ENCODE data around the gene SCO1.

The SCO1 gene

DNA sequence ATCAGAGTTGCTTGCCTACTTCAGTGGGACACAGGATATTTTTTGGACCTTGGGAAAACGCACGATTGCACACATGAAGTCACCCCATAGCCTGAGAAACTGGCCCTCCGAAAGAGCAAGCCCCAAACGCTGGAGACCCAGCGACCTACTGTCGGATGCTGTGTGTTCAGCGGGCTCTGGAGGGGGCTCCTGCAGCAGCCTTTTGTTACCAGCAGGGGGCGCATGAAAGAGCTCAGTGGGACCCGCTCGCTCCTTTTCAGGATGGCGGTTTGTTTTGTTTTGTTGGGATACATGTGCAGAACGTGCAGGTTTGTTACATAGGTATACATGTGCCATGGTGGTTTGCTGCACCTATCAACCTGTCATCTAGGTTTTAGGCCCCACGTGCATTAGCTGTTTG is 68.6 kb downstream of the SCO1 start:
- no peak overlapping the region for H3K4me3 ChIP-seq (ENCODE audit: low read length)

DNA sequence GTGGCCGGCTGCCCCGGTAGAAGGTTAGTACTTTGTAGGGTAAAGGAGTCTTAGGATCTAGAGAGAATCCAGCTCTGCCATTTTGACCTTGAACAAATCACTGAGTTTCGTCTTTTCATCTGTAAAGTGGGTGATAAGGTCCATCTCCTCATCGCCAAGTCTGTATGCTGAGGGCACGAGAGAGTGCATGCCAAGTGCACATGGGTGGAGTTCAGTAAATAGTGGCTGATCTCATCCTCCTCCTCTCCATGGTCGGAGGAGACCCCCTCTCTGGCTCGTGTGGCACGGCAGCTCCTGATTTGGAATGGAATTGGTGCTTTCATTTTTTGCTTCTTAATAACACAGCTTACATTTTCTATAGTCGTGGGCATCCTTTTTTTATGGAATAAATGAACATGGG is 70.9 kb downstream of the SCO1 start:
- no peak for DNase-seq (ENCODE audit: low read depth)
- TF ChIP-seq, protein P1, sequence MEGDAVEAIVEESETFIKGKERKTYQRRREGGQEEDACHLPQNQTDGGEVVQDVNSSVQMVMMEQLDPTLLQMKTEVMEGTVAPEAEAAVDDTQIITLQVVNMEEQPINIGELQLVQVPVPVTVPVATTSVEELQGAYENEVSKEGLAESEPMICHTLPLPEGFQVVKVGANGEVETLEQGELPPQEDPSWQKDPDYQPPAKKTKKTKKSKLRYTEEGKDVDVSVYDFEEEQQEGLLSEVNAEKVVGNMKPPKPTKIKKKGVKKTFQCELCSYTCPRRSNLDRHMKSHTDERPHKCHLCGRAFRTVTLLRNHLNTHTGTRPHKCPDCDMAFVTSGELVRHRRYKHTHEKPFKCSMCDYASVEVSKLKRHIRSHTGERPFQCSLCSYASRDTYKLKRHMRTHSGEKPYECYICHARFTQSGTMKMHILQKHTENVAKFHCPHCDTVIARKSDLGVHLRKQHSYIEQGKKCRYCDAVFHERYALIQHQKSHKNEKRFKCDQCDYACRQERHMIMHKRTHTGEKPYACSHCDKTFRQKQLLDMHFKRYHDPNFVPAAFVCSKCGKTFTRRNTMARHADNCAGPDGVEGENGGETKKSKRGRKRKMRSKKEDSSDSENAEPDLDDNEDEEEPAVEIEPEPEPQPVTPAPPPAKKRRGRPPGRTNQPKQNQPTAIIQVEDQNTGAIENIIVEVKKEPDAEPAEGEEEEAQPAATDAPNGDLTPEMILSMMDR (conservative IDR thresholded peaks at IDR 0.05; ENCODE audit: low read depth, low read length), result no peak

More for the DNA sequence above, 68.6 kb downstream of the SCO1 start:
- TF ChIP-seq, protein P1 (conservative IDR thresholded peaks at IDR 0.05; ENCODE audit: low read depth, low read length), result peak; percentile 49
- DNase-seq (ENCODE audit: low read depth), result no peak

DNA sequence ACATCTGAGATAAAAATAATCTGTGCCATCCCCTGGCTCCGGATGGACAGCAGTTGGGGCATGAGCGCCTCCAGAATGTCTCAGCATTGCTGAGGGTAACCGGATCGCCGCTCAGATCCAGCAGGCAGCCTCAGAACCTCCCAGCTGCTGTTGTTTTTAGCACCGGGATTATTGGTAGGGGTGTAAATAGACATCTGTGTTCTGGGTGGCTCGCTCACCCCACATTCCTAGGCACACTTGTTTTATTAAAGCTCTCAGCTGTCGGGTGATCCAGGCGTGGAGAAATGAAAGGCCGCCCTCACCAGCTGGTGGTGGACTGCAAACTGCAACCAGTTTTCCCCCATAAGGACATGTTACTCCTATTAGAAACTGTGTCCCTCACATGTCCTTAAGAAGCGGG is 72.4 kb downstream of the SCO1 start:
- H3K4me3 ChIP-seq (ENCODE audit: low read length), result no peak overlapping the region
- TF ChIP-seq, protein P1 (conservative IDR thresholded peaks at IDR 0.05; ENCODE audit: low read depth, low read length), result no peak
- DNase-seq (ENCODE audit: low read depth), result no peak

More for the DNA sequence above, 70.9 kb downstream of the SCO1 start:
- H3K4me3 ChIP-seq (ENCODE audit: low read length), result no peak overlapping the region

DNA sequence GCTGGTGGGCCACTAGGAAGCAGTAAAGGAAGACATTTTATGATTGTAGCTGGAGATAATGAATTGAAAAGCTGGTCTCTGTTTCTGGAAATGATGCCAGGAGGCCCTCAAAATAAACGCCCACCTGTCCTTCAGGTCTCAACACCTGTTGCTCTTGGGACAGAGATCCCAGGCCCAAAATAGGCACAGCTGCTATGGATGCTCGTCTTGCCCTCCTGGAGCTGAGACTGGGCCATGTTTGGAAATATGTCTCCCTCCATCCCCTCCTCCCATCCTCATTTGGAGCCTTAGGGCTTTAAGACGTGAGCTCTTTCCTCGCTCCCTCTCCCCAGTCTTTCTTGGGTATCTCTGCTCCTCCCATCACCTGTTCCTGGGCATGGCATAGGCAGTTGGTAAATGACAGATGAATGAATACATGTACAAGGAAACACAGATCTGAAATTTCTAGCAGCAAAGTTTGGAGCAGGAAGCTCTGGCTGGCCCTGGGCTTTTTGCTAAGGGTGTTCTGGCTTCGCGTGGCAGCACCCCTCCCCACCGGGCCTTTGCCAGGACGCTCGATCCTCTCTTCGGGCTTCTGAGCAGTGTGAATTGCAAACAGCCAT is 73.5 kb downstream of the SCO1 start:
- no peak for DNase-seq (ENCODE audit: low read depth)
- no peak overlapping the region for H3K4me3 ChIP-seq (ENCODE audit: low read length)
- TF ChIP-seq, protein P1 (conservative IDR thresholded peaks at IDR 0.05; ENCODE audit: low read depth, low read length), result no peak

DNA sequence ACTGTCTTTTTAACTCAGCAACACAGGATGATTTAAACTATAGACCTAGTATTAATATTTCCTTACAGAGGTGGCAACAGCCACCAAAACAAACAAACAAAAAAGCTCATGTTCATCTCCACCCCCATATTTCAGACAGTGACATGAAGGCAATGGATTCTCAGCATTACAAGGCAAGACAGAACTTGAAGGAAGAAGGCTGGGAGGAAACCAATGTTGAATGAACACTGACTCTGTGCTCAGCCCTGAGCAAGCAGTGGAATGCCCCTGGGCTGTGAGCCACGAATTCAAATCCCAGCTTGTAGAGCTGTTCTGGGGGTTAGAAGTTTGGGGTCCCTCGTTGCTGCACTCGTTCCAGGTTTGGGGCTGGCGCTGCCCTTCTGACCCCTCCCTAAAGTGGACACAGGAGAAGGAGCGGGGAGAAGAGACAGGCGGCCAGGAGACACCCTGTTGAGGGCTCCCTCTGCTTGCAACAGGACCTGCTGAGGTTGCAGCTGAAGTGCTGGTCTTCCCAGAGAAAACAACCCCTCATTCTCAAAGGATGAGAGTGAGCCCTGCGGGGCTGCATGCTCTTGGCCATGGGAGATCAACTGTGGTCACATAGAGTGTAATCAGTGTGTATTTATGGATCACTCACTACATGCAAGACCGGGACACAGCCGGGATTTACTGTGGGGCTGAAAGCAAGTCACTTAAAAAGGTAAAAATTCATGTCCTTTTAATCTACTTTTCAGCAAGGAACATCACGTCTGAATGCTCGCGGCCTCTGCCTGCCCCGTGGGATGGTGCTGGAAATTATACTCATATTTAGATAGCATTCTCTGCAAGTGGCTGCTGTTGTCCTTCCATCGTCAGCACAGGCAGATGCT is 74.5 kb downstream of the SCO1 start:
- TF ChIP-seq, protein P1 (conservative IDR thresholded peaks at IDR 0.05; ENCODE audit: low read depth, low read length), result no peak
- no peak overlapping the region for H3K4me3 ChIP-seq (ENCODE audit: low read length)
- no peak for DNase-seq (ENCODE audit: low read depth)

Measured in retinal pigment epithelial cell (primary cell).